Activated CD8-positive, alpha-beta T cell treated with anti-CD3 and anti-CD28 coated beads for 36 hours (primary cell): Measurements from ENCODE around the gene CLDN1. TPM values are rescaled to one million over a fixed set of nuclear protein-coding genes. Genes with fewer than 3 reads are reported as not detected.

Source experiments
- ATAC-seq: fragments of 200-7000 bp; cut with Tn5 transposase; one replicate; pipeline ENCODE4 v1.10.0; 2021; ENCODE audit warnings: mild to moderate bottlenecking, moderate library complexity
- CTCF ChIA-PET: fragments of 350-600 bp; sonication (Branson Sonifier 250); formaldehyde crosslinking; loops from one replicate; lab custom pipeline; 2021; ENCODE audit warnings: antibody characterized with exemption; lab: Charles Lee
- POLR2A ChIA-PET: fragments of 350-600 bp; sonication (Branson Sonifier 250); formaldehyde crosslinking; loops from one replicate; lab custom pipeline; 2021; ENCODE audit warnings: antibody characterized with exemption; lab: Charles Lee
- DNase-seq: peaks from one replicate; pipeline ENCODE4 v3.0.0-alpha.2; 2020
- H3K27ac Mint-ChIP-seq: one replicate; pipeline ENCODE4 v1.8.0; 2021; ENCODE audit warnings: mild to moderate bottlenecking, mixed read lengths
- H3K27me3 Mint-ChIP-seq: one replicate; pipeline ENCODE4 v1.8.0; 2021; ENCODE audit warnings: mixed read lengths
- H3K36me3 Mint-ChIP-seq: one replicate; pipeline ENCODE4 v1.8.0; 2021; ENCODE audit warnings: low read depth, mixed read lengths
- H3K4me1 Mint-ChIP-seq: one replicate; pipeline ENCODE4 v1.8.0; 2021; ENCODE audit warnings: low read depth, mixed read lengths
- H3K4me3 Mint-ChIP-seq: one replicate; pipeline ENCODE4 v1.8.0; 2021; ENCODE audit warnings: mild to moderate bottlenecking, moderate library complexity, mixed read lengths
- H3K9me3 Mint-ChIP-seq: one replicate; pipeline ENCODE4 v1.8.0; 2021; ENCODE audit warnings: mixed read lengths
- CTCF ChIP-seq: fragments of 200-600 bp; IDR thresholded peaks from one replicate; pipeline ENCODE4 v1.8.0; 2022; ENCODE audit warnings: antibody characterized with exemption, mild to moderate bottlenecking
- intact Hi-C: fragments of 100-400 bp; cut with micrococcal nuclease; formaldehyde crosslinking; loops from one replicate; pipeline ENCODE4 v1.10.0; 2022
- total RNA-seq, 2 experiments: library from RNA; stranded (reverse); gene quantifications; one replicate each; pipeline ENCODE4 v1.2.3, GENCODE V29; 2021

Gene CLDN1
- under 1 TPM; 0.58 to 0.77 TPM for total RNA-seq

- DNase-seq: peak; percentile 78
- intact Hi-C loops: loop anchor here (5.0 to 10.0 kb wide), 2 partner anchors 95 to 357 kb away; no protein-coding TSS in a partner anchor
- Mint-ChIP-seq H3K27me3 (peaks cover 33% of the 10 kb centered on the region), H3K4me1 (peaks cover 28% of the 10 kb centered on the region), H3K27ac (no peak within 1 kb of the TSS), H3K36me3 (no peaks in the 10 kb centered on the region), H3K4me3 (peak within 1 kb of the TSS; percentile 66), H3K9me3 (no peaks in the 10 kb centered on the region)
- ChIA-PET CTCF (interaction anchor here (0.6 to 4.0 kb wide), 46 partner anchors 9 to 560 kb away, joined by 3 to 36 read pairs (median 4); no protein-coding TSS in a partner anchor), POLR2A (no interaction called here)
- TF ChIP-seq CTCF: peak; percentile 94
- peak; percentile 82 for ATAC-seq
These were observed at the start of gene CLDN1 for GRCh38 chr3:190321789-190322603. CLDN1 (minus strand) TSS chr3:190322446; CDS start chr3:190322206, 240 bp downstream.

- Mint-ChIP-seq H3K36me3 (no peaks in the 10 kb centered on the region), H3K9me3 (no peaks in the 10 kb centered on the region), H3K27ac (no peak overlapping the region), H3K4me1 (no peaks in the 10 kb centered on the region), H3K27me3 (peaks cover 12% of the 10 kb centered on the region), H3K4me3 (no peak overlapping the region)
- CTCF ChIA-PET: no interaction called here
- intact Hi-C loops: no loop called here
- DNase-seq: no peak
- POLR2A ChIA-PET: no interaction called here
- no peak for ATAC-seq
- TF ChIP-seq CTCF: no peak
These were observed 48.9 kb upstream of the CLDN1 start for GRCh38 chr3:190371152-190371551.

DNA sequence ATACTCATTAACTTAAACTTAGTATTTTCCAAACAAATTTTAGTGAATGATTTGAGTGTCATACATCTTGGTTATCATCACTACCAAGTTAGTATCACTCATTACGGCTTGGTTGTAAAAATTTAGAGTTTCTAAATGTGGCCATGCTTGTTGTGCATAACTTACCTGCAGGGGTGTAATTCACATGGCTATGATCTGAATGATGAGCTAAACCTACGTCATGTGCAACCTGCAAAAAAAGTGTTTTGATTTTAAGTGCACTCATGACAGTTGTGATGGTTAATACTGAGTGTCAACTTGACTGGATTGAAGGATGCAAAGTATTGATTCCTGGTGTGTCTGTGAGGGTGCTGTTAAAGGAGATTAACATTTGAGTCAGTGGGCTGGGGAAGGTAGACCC, 48.1 kb upstream of the CLDN1 start:
- H3K27me3 Mint-ChIP-seq: peaks cover 8% of the 10 kb centered on the region
- no peaks in the 10 kb centered on the region for H3K4me1 Mint-ChIP-seq
- DNase-seq (no peak), ATAC-seq (no peak)
- TF ChIP-seq CTCF: no peak
- no peaks in the 10 kb centered on the region for H3K9me3 Mint-ChIP-seq
- no peaks in the 10 kb centered on the region for H3K36me3 Mint-ChIP-seq
- H3K27ac Mint-ChIP-seq: no peak overlapping the region
- ChIA-PET CTCF (interaction anchor here (0.7 kb wide), 1 partner anchor 10 kb away, joined by 3 read pairs; no protein-coding TSS in a partner anchor), POLR2A (no interaction called here)
- intact Hi-C loops: no loop called here
- H3K4me3 Mint-ChIP-seq: no peak overlapping the region

DNA sequence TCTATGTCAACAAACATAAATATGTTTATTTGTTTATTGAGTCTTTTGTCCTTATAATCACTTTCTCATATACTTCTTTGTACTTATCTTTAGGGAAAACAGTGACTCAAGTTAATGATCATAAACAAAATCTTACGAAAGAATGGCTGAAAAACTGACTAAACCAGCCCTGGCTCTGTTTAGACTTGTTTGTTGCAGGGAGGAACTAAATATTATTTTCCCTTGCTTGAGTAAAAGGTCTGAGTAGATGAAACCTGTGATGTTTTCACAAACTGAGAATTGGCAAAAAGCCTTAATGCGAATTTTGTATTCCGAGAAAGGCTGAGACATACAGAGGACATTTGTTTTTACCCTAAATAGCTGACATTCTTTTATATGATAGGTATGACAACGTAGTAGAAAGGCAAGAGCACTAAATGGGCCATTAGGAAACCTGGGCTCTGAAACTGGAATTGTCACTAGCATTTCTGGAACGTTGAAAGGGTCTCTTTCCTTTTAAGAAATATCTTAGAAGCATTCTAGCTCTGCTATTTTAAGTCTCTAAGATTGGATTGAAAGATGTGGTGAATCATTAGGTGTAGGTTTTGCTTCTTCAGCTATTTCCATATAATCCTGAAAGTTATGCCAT, 47.5 kb upstream of the CLDN1 start:
- DNase-seq: no peak
- intact Hi-C loops: no loop called here
- no peak for ATAC-seq
- H3K27me3 Mint-ChIP-seq: peaks cover 5% of the 10 kb centered on the region
- no peaks in the 10 kb centered on the region for H3K4me1 Mint-ChIP-seq
- H3K4me3 Mint-ChIP-seq: no peak overlapping the region
- CTCF ChIA-PET: interaction anchor here (0.7 kb wide), 1 partner anchor 9 kb away, joined by 3 read pairs; no protein-coding TSS in a partner anchor
- no peaks in the 10 kb centered on the region for H3K36me3 Mint-ChIP-seq
- H3K27ac Mint-ChIP-seq: no peak overlapping the region
- no peaks in the 10 kb centered on the region for H3K9me3 Mint-ChIP-seq
- no peak for TF ChIP-seq CTCF
- POLR2A ChIA-PET: no interaction called here

DNA sequence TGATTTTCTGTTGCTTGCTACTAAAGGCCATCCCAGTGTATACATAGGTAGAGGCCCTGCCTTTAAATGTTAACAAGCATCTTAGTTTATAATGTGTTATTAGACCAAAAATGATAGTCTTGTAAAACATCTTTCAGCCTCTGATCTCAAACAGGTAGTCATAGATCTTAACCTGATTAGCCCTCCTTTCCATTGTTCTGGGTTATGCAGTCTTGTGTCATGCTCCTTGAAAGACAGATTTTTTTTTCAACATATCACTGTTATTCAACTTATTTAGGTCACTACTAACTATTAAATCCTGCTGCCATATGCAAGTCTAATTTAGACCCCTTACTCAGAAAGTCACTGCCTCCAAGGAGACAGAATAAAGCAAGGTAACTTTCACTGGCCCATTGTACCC, 46.6 kb upstream of the CLDN1 start:
- TF ChIP-seq CTCF: no peak
- H3K4me1 Mint-ChIP-seq: no peaks in the 10 kb centered on the region

More for the DNA sequence above, 46.6 kb upstream of the CLDN1 start:
- H3K36me3 Mint-ChIP-seq: no peaks in the 10 kb centered on the region
- ATAC-seq: no peak
- CTCF ChIA-PET: no interaction called here
- intact Hi-C loops: no loop called here
- POLR2A ChIA-PET: no interaction called here
- no peaks in the 10 kb centered on the region for H3K9me3 Mint-ChIP-seq
- H3K27ac Mint-ChIP-seq: no peak overlapping the region
- DNase-seq: no peak
- no peak overlapping the region for H3K4me3 Mint-ChIP-seq
- H3K27me3 Mint-ChIP-seq: peaks cover 5% of the 10 kb centered on the region
